HepG2 (cell line): ENCODE measurements around the gene FCRLA. TPM values are rescaled to one million over a fixed set of nuclear protein-coding genes. Genes with fewer than 3 reads are reported as not detected.

ENCODE experiments used
- DPF2 ChIP-seq: sonication (generic); formaldehyde crosslinking; IDR thresholded peaks from 2 replicates; pipeline ENCODE4 v1.4.0; 2020; ENCODE audit warnings: mild to moderate bottlenecking, low read depth, missing genetic modification reagents, borderline replicate concordance
- HES4 ChIP-seq: sonication (generic); formaldehyde crosslinking; IDR thresholded peaks from 2 replicates; pipeline ENCODE4 v1.9.0; 2021; ENCODE audit warnings: mild to moderate bottlenecking, missing genetic modification reagents, borderline replicate concordance
- NFIB ChIP-seq: sonication (generic); formaldehyde crosslinking; IDR thresholded peaks from 2 replicates; pipeline ENCODE4 v1.9.0; 2021; ENCODE audit warnings: missing genetic modification reagents, mild to moderate bottlenecking, borderline replicate concordance
- NPAS2 ChIP-seq: sonication (generic); formaldehyde crosslinking; IDR thresholded peaks from 2 replicates; pipeline ENCODE4 v1.8.0; 2022; ENCODE audit warnings: mild to moderate bottlenecking, missing genetic modification reagents, borderline replicate concordance
- PAX8 ChIP-seq: sonication (generic); formaldehyde crosslinking; IDR thresholded peaks from 2 replicates; pipeline ENCODE4 v1.8.0; 2022; ENCODE audit warnings: mild to moderate bottlenecking, missing genetic modification reagents, borderline replicate concordance
- POLR2A ChIP-seq, 2 experiments: IDR thresholded peaks; 2 replicates each; pipeline ENCODE4 v1.6.1; 2011; ENCODE audit warnings: low read depth in 2 of 2, low read length in 2 of 2, mild to moderate bottlenecking in 1 of 2, moderate library complexity in 1 of 2; ENCODE audit not compliant: insufficient read depth in 1 of 2
- POLR2AphosphoS5 ChIP-seq: IDR thresholded peaks from 2 replicates; pipeline ENCODE4 v1.6.1; 2012; ENCODE audit warnings: low read depth, low read length
- PRMT3 ChIP-seq: sonication (generic); formaldehyde crosslinking; IDR thresholded peaks from 2 replicates; pipeline ENCODE4 v1.8.1; 2022; ENCODE audit warnings: low read depth, mild to moderate bottlenecking, moderate library complexity, missing genetic modification reagents, borderline replicate concordance
- THYN1 ChIP-seq: sonication (generic); formaldehyde crosslinking; IDR thresholded peaks from 2 replicates; pipeline ENCODE4 v1.8.1; 2023; ENCODE audit warnings: low read depth, mild to moderate bottlenecking, moderate library complexity, missing genetic modification reagents, borderline replicate concordance
- TRIM22 ChIP-seq: fragments of 450-650 bp; IDR thresholded peaks from 2 replicates; pipeline ENCODE4 v1.6.1; 2017
- TRIM24 ChIP-seq: sonication (generic); formaldehyde crosslinking; IDR thresholded peaks from 2 replicates; pipeline ENCODE4 v1.8.0; 2022; ENCODE audit warnings: mild to moderate bottlenecking, missing genetic modification reagents
- ZBED4 ChIP-seq: sonication (generic); formaldehyde crosslinking; IDR thresholded peaks from 2 replicates; pipeline ENCODE4 v1.4.0; 2020; ENCODE audit warnings: missing genetic modification reagents, borderline replicate concordance
- ZNF232 ChIP-seq: sonication (generic); formaldehyde crosslinking; IDR thresholded peaks from 2 replicates; pipeline ENCODE4 v1.4.0; 2020; ENCODE audit warnings: missing genetic modification reagents, borderline replicate concordance
- ZNF235 ChIP-seq: sonication (generic); formaldehyde crosslinking; IDR thresholded peaks from 2 replicates; pipeline ENCODE4 v1.8.1; 2023; ENCODE audit warnings: mild to moderate bottlenecking, missing genetic modification reagents, borderline replicate concordance
- ZNF614 ChIP-seq: IDR thresholded peaks from 2 replicates; pipeline ENCODE4 v1.6.1; 2018; ENCODE audit warnings: missing biosample characterization, missing genetic modification reagents, inconsistent platforms, borderline replicate concordance
- ZNF672 ChIP-seq: sonication (generic); formaldehyde crosslinking; IDR thresholded peaks from 2 replicates; pipeline ENCODE4 v1.8.1; 2022; ENCODE audit warnings: missing genetic modification reagents
- ZNF720 ChIP-seq: sonication (generic); formaldehyde crosslinking; IDR thresholded peaks from 2 replicates; pipeline ENCODE4 v1.4.0; 2020; ENCODE audit warnings: missing genetic modification reagents
- ZSCAN22 ChIP-seq: sonication (generic); formaldehyde crosslinking; IDR thresholded peaks from 2 replicates; pipeline ENCODE4 v1.4.0; 2020; ENCODE audit warnings: mild to moderate bottlenecking, missing genetic modification reagents
- ZXDC ChIP-seq: sonication (generic); formaldehyde crosslinking; IDR thresholded peaks from 2 replicates; pipeline ENCODE4 v1.5.0; 2020; ENCODE audit warnings: mild to moderate bottlenecking, missing genetic modification reagents
- polyA plus RNA-seq, 8 experiments: library from polyadenylated mRNA; depleted of rRNA in 3 of 8; stranded (reverse) in 7 of 8; unstranded in 1 of 8; fragments of >200 nt; fragmentation: Illumina TruSeq in 4 of 8; extraction: Trizol in 4 of 8; gene quantifications; 2 replicates each; pipeline versions ENCODE4 v1.2.1 to v1.2.3, GENCODE V29; 2011 to 2016; ENCODE audit warnings: low read depth in 4 of 8, missing spikeins in 1 of 8, mixed read lengths in 1 of 8; ENCODE audit not compliant: insufficient read depth in 1 of 8
- total RNA-seq, 5 experiments: library from RNA; depleted of rRNA; stranded (reverse); fragments of >200 nt; fragmentation: Illumina TruSeq; extraction: Trizol; gene quantifications; 2 replicates each; pipeline ENCODE4 v1.2.3, GENCODE V29; 2016; ENCODE audit warnings: low read depth in 1 of 5
- TF ChIP-seq, protein P1 (sequence below): sonication (generic); formaldehyde crosslinking; IDR thresholded peaks from 2 replicates; pipeline ENCODE4 v1.4.0; 2020; ENCODE audit warnings: missing genetic modification reagents

The FCRLA gene
- total and polyA plus RNA-seq, 2 of the 13 experiments (the other 11 are each of a cell fraction or from before 2014, with no cell fraction given) = not detected

- no peak for TF ChIP-seq ZNF614
- TF ChIP-seq ZNF235 (CRISPR knock-in tag) = peak; percentile 83; the same call in 1 of the 2 replicates
- TF ChIP-seq, protein P1, sequence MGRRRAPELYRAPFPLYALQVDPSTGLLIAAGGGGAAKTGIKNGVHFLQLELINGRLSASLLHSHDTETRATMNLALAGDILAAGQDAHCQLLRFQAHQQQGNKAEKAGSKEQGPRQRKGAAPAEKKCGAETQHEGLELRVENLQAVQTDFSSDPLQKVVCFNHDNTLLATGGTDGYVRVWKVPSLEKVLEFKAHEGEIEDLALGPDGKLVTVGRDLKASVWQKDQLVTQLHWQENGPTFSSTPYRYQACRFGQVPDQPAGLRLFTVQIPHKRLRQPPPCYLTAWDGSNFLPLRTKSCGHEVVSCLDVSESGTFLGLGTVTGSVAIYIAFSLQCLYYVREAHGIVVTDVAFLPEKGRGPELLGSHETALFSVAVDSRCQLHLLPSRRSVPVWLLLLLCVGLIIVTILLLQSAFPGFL (CRISPR knock-in tag) = no peak
- TF ChIP-seq THYN1 (CRISPR knock-in tag) = no peak
- TF ChIP-seq PRMT3 (CRISPR knock-in tag) = no peak
- TF ChIP-seq HES4 = peak; percentile 81; the same call in 1 of the 2 replicates
- TF ChIP-seq DPF2 (CRISPR knock-in tag) = no peak
- no peak for TF ChIP-seq NPAS2 (CRISPR knock-in tag)
- TF ChIP-seq POLR2AphosphoS5 = peak; percentile 72
- peak; percentile 83; the same call in 1 of the 2 replicates for TF ChIP-seq PAX8 (CRISPR knock-in tag)
- no peak for TF ChIP-seq ZNF720 (CRISPR knock-in tag)
- TF ChIP-seq ZBED4 (CRISPR knock-in tag) = no peak; the same call in 1 of the 2 replicates
- no peak for TF ChIP-seq ZSCAN22 (CRISPR knock-in tag)
- TF ChIP-seq POLR2A (IDR thresholded peaks at IDR 0.05; ENCODE audit: insufficient read depth in 1 of 2, low read depth in 2 of 2, low read length in 2 of 2) = peak; percentile 84 to 90
- TF ChIP-seq TRIM22 = no peak
- TF ChIP-seq TRIM24 (CRISPR knock-in tag) = no peak
- TF ChIP-seq ZNF232 (CRISPR knock-in tag) = no peak; the same call in 1 of the 2 replicates
- TF ChIP-seq ZXDC (CRISPR knock-in tag) = peak; percentile 65; the same call in 1 of the 2 replicates
- no peak for TF ChIP-seq NFIB (CRISPR knock-in tag)
- TF ChIP-seq ZNF672 (CRISPR knock-in tag) = no peak
These were observed 42.7 kb downstream of the FCRLA start, which contains the start of gene DUSP12 (continued) for GRCh38 chr1:161749509-161750407.
